M059J (cell line): ENCODE data around the gene SLC7A14. TPM values are rescaled to one million over a fixed set of nuclear protein-coding genes. Genes with fewer than 3 reads are reported as not detected.

Experiments used
- DNase-seq: peaks from one replicate; pipeline ENCODE4 v3.0.0-alpha.2; 2012; ENCODE audit warnings: low read depth
- total RNA-seq: library from RNA; depleted of rRNA; stranded (reverse); fragments of >200 nt; shearing (Covaris generic); gene quantifications from 2 replicates; pipeline ENCODE4 v1.2.3, GENCODE V29; 2014

The SLC7A14 gene
- total RNA-seq, 1 experiment from 2014 or later: 2.9 TPM

DNA sequence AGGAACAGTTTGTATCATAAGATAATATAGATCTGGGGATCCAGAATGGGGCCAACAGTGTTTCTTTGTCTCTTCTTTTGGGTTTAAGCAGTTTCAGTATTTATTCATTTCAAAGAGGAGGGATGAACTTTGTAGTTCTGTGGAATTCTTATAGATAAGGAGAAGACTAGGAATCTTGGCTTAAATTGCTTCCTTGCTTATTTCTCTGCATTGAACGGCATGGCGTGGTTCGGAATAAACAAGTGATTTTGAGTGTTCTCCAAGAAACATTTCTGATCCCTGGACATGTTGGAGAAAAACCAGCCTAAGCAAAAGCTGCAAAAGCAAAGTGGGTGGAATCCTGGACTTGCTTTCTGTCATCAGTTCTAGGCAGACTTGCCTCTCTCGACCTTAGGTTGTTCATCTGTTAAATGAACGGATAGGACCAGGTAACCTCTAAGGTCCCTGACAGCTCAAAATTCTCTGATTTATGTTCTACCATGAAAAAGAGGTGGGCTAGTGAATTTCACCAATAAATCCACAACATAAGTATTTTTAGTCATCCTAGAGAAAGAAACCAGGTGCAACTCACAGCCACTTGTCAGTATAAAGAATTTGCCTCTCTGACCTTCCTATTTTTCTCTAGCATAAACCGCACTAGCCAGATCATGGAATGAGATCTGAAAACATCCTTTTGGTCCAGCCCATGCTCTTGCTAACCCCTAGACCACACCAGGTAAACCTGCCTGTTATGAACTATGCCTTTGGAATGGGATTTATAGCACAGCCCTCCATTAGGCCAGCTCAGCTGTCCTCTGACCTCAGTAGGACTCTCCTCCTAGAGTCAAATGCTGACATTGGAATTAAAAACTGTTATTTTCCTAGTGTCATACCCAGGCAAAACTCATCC, 88.4 kb downstream of the SLC7A14 start:
- no peak for DNase-seq

- DNase-seq: no peak
These were observed 89.1 kb downstream of the SLC7A14 start for GRCh38 chr3:170496868-170497140.

DNA sequence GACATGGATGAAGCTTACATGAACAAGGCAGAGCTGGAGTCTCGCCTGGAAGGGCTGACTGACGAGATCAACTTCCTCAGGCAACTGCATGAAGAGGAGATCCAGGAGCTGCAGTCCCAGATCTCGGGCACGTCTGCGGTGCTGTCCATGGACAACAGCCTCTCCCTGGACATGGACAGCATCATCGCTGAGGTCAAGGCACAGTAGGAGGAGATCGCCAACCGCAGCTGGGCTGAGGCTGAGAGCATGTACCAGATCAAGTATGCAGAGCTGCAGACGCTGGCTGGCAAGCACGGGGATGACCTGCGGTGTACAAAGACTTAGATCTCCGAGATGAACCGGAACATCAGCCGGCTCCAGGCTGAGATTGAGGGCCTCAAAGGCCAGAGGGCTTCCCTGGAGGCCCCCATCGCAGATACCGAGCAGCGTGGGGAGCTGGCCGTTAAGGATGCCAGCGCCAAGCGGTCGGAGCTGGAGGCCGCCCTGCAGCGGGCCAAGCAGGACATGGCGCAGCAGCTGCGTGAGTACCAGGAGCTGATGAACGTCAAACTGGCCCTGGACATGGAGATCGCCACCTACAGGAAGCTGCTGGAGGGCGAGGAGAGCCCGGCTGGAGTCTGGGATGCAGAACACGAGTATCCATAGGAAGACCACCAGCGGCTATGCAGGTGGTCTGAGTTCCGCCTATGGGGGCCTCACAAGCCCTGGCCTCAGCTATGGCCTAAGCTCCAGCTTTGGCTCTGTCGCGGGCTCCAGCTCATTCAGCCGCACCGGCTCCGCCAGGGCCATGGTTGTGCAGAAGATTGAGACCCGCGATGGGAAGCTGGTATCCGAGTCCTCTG, 89.6 kb downstream of the SLC7A14 start:
- DNase-seq: no peak

DNA sequence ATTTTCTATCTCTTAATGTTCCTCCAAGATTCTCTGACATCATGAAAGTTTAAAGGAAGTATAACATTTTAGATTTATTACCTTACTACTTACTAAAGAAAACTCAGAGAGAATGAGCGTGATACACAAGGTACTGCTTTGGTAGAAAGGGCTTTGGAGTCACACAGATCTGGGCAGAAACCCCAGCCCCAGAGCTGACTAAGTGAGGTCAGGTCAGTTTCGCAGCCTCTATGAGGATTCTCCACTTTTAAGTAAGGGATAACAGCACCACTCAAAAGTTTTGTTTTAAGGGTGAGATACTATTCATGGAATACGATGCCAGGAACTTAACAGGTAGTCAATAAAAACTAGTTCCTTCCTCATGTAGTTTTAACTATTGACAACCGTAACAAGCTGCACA, 91.1 kb downstream of the SLC7A14 start:
- DNase-seq: peak; percentile 66

DNA sequence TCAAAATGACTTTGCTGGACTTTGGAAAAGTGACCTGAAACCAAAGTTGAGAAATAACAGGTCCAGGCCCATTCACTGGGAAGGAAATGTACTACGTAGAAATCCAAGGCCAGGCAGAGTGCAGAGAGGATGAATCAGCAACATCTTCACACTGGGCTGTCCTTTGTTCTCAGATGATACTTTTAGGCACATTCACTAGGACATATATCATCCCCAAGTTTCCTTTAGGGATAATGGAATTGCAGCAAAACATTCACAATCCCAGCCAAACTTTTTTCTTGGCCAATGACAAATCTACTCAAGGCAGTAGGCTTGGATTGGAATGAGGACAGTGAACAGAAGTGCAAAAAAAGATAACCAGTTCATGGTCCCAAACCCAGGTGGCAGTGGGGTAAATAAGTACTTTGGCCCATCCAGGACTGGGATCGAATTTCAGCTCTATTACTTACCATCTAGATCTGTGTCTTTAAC, 92.1 kb downstream of the SLC7A14 start:
- peak; percentile 67 for DNase-seq

- DNase-seq: no peak
These were observed 94.0 kb downstream of the SLC7A14 start for GRCh38 chr3:170491901-170492300.

DNA sequence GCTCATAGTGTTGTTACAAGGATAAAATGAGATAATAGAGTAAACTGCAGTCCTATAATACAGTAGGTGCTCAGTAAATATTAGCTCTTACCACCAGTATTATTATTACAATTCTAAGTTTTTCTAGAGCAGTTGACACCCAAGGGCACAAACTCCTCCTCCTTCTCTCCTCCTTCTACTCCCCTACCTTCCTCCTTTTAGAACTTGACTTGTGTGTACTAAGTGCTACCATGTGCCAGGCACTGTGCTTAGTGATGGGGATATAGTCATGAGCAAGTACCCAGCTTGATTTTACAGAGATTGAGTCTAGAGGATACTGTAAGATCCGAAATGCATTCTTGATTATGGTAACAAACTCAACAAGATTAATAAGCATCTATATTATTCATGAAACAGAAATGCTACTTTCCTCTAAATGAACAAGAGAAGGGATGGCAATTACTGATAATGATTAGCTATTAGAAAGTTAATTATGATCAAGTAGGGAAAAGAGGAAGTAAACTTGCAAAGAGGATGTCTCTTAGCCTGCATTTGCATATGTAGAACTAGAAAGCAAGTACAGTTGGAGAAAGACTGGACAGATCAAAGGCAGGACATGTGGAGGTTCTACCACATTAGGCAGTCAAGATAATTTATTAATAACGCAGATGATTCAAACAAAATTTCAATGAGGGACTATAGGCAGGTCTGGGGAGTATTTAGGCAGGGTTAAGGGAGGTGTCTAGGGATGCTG, 94.9 kb downstream of the SLC7A14 start:
- DNase-seq: no peak

- peak; percentile 92 for DNase-seq
These were observed 97.1 kb downstream of the SLC7A14 start for GRCh38 chr3:170488802-170489201.

DNA sequence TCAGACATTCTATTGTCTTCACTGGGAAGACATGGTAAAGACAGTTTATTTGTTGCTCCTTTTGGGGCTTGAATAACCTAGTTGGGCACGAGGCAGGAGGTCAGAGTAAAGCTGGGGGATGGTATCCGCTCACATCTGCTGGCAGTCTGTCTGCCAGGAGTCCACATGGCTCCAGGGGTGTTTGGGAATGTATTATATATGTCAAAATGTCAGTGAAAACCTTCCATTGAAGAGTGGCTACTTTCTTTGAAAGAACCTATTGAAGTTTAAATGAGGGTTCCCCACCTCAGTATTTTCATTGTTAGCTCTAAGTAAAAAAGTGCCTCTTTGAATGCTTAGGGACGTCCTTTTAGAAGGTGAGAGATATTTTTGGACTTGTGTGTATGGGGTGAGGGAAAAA, 98.8 kb downstream of the SLC7A14 start:
- DNase-seq: no peak

DNA sequence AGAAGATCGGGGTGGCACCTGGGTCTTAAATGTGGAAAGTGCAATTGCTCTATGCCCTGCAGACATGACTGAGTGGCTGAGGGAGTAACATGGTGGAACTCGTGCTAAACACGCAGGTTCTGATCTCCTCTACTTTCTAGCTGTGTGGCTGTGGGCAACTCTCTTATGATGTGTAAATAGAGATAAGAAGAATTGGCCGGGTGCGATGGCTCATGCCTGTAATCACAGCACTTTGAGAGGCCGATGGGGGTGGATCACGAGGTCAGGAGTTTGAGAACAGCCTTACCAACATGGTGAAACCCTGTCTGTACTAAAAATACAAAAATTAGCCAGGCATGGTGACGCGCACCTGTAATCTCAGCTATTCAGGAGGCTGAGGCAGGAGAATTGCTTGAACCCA, 99.5 kb downstream of the SLC7A14 start:
- DNase-seq: no peak

DNA sequence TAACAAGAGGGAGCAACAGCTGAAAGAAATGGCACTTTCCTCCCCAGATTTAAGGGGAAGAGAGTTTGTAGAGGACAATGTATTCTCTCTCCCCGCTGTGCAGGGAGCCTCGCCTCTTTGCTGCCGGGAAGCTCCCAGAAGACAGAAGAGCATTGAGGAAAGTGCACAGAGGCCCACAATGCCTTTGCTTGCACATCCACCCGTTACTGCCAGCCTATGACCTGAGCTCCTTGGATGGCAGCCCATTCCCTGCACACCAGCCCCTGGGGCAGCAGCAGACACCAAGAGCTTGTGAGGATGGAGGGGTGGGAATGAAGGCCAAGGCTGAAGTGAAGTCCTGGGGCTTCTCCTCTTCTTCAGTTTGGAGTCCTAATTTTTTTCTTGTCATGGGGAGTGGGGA, 100.2 kb downstream of the SLC7A14 start:
- DNase-seq: no peak

DNA sequence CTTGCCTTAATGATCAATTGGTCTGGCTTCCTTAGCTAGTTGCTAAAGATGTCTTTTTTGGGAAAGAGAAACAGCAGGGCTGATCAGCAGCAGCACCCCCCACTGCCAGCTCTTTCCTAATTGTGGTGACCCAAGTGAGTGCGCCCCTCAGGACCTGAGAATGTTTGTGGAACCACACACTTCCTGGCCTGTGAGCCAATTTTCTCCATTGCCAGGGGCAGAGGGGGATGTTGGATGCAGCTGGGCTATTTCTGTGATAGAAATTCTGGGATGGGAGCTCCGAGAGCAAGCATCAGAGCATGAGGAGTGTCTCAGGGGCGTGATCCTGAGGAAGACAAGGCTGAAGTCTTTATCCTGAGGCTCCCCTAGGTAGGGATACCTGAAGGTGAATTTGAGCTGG, 100.6 kb downstream of the SLC7A14 start:
- DNase-seq: peak; percentile 53

- no peak for DNase-seq
These were observed 101.0 kb downstream of the SLC7A14 start for GRCh38 chr3:170484869-170485268.

- DNase-seq: no peak
These were observed 102.2 kb downstream of the SLC7A14 start for GRCh38 chr3:170483485-170484262.

DNA sequence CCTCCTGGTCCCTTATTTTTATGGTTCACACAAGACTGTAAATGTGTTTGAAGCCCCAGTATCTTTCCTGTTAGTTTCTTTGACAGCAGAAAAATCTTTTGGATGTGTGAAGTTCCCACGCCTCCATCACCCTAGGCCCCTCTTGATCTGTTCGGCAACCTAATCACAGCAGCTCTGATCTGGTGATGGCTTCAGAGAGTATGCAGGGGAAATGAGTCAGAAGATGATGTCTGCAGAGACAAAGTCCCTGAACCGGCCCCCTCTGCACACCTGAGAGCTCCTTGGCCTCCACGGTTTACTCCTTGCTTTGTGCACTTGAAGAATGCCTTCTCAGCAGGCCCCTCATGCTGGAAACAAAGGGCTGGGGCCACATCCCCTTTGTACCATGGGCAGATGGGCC, 103.7 kb downstream of the SLC7A14 start:
- no peak for DNase-seq

GRCh38 chr3:170480111-170480510, 105.8 kb downstream of the SLC7A14 start:
- no peak for DNase-seq

DNA sequence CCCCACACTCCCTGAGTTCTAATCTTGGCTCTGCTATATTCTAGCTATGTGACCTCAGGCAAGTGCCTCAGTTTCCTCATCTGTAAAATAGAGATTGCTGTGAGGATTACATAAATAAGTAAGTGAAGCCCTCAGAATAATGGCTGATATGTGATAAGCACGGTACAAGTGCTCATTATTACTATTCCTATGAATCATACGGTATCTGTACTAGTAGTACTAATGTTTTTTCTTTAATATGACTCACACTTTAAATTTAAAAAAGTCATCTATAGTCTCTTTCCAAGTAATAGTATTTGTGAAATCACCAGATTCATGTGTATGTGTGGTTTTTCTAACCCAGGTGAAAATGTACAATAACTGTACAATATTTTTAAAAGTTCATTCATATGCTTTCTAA, 108.5 kb downstream of the SLC7A14 start:
- peak; percentile 44 for DNase-seq

DNA sequence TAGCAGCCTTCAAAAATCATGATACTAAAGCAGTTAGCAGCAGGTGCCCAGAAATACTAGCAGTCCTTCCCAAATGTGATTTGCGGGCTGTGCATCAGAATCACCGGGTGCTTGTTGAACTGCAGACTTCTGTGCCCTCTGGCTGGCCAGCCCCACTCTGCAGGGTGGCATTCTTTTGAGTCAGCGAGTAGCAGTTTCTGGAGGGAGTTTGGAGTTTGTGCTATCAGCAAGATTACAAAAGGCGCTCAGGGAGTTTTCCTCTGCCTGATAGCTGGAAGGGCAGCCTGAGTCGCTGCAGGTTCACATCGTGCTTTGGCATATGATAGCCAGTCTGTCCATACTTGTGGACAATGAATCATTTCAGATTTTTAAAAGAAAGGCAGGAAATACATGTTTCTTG, 109.6 kb downstream of the SLC7A14 start:
- peak; percentile 89 for DNase-seq

- peak; percentile 72 for DNase-seq
These were observed 110.7 kb downstream of the SLC7A14 start for GRCh38 chr3:170475092-170475685.

DNA sequence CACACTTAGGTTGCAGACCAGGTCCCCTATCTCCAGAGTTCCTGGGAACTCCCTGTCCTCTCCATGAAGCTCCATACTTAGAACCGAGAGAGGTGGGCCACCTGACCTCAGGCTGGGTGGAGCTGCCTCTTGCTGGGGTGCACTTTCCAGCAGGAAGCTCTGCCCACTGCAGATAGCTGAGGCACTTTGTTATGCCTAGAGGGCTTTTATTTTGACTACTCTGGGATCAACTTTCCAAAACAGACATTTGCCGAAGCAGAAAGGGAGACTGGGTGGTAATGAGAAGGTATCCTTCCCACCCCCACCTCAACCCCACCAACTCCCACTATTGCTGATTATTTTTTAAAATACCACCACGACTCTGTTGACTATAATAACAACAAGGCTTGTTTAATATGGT, 112.5 kb downstream of the SLC7A14 start:
- peak; percentile 34 for DNase-seq

- DNase-seq: peak; percentile 38
These were observed 114.7 kb downstream of the SLC7A14 start for GRCh38 chr3:170471149-170471548.
